HG03280 (cell line): ENCODE measurements around the gene ARL17B.
A peak's percentile ranks its signal among the peaks of the same experiment; 100 is the strongest.
"Not testable (repeated sequence)": the region's sequence is repeated elsewhere in the genome, so short reads cannot be mapped to it uniquely, and the experiment has no call there.

Source experiments
- ATAC-seq: cut with Tn5 transposase; IDR thresholded peaks from one replicate; pipeline ENCODE4 v1.9.1; 2021; ENCODE audit warnings: mild to moderate bottlenecking, moderate library complexity; ENCODE audit not compliant: unreplicated experiment

The ARL17B gene

GRCh38 chr17:46290906-46291546 is 70.5 kb downstream of the ARL17B start:
- peak; percentile 92 for ATAC-seq

GRCh38 chr17:46287587-46287986 is 74.0 kb downstream of the ARL17B start:
- ATAC-seq = not testable (repeated sequence)

GRCh38 chr17:46286764-46287221 is 74.8 kb downstream of the ARL17B start:
- ATAC-seq = not testable (repeated sequence)

- not testable (repeated sequence) for ATAC-seq
Observed at GRCh38 chr17:46285500-46285899, 76.1 kb downstream of the ARL17B start.

- ATAC-seq = not testable (repeated sequence)
Observed at GRCh38 chr17:46284467-46284866, 77.1 kb downstream of the ARL17B start.

GRCh38 chr17:46282635-46283034 is 78.9 kb downstream of the ARL17B start:
- ATAC-seq = not testable (repeated sequence)

- ATAC-seq = not testable (repeated sequence)
Observed at GRCh38 chr17:46281336-46281735, 80.2 kb downstream of the ARL17B start.

GRCh38 chr17:46276728-46277479 is 84.7 kb downstream of the ARL17B start:
- not testable (repeated sequence) for ATAC-seq

- no peak for ATAC-seq
Observed at GRCh38 chr17:46274238-46274637, 87.3 kb downstream of the ARL17B start.

- ATAC-seq = no peak
Observed at GRCh38 chr17:46273541-46274236, 87.9 kb downstream of the ARL17B start.

GRCh38 chr17:46270032-46270431 is 91.5 kb downstream of the ARL17B start:
- no peak for ATAC-seq

GRCh38 chr17:46266656-46267544 is 94.7 kb downstream of the ARL17B start:
- ATAC-seq = peak; percentile 91

GRCh38 chr17:46266063-46266655 is 95.4 kb downstream of the ARL17B start:
- ATAC-seq = peak; percentile 13

- ATAC-seq = no peak
Observed at GRCh38 chr17:46264456-46265198, 96.9 kb downstream of the ARL17B start.

- no peak for ATAC-seq
Observed at GRCh38 chr17:46262271-46262670, 99.3 kb downstream of the ARL17B start.

GRCh38 chr17:46259845-46260661 is 101.5 kb downstream of the ARL17B start:
- ATAC-seq = not testable (repeated sequence)

- ATAC-seq = not testable (repeated sequence)
Observed at GRCh38 chr17:46256369-46256768, 105.2 kb downstream of the ARL17B start.

- not testable (repeated sequence) for ATAC-seq
Observed at GRCh38 chr17:46254215-46254614, 107.4 kb downstream of the ARL17B start.

- ATAC-seq = peak; percentile 60
Observed at GRCh38 chr17:46253722-46254121, 107.8 kb downstream of the ARL17B start.
